ENCODE measurements around the gene CHCHD3.
A peak's percentile ranks its signal among the peaks of the same experiment; 100 is the strongest.

CHCHD3 gene

GRCh38 chr7:132815130-132815529 lies 266.8 kb downstream of the CHCHD3 start:
- no peak for DNase-seq (ENCODE audit: low read depth)

DNA sequence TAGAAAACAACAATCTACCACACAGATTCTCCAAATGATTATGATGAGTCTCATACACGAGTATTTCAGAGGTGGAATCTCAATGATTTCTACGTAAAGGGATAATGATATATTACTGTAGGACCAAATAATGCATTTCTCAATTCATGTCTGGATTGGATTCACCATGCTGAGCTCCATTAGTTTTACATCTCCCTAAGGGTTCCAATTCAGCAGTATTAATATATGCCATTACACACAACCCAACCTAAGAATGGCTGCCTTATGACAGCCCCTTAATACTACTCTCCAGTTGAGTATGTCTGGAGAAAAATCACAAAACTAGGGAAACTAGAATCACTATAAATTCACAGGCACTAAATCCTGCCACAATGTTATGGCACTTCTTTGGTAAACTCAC lies 271.3 kb downstream of the CHCHD3 start:
- DNase-seq (ENCODE audit: low read depth): no peak

GRCh38 chr7:132806834-132807233 lies 275.1 kb downstream of the CHCHD3 start:
- no peak for DNase-seq (ENCODE audit: low read depth)

DNA sequence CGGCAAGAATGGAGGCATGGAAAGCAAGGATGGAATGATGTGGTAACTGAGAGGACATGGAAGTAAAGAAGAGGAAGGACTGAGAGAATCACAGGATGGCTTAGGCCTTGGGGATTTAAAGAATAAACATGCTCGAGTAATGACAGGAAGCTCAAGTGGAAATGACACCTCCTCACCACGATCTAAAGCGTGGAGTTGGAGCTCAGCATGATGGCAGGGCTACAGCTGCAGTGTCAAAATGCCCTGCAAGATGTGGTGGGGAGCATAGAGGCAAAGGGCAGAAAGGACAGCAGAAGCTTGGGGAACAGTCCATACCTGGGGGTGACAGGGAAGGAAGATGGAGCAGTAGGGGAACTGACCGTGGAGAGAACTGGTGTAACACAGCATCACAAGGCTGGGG lies 276.1 kb downstream of the CHCHD3 start:
- DNase-seq (ENCODE audit: low read depth): no peak

- DNase-seq (ENCODE audit: low read depth): no peak
Observed at GRCh38 chr7:132804849-132805485, 276.9 kb downstream of the CHCHD3 start.

DNA sequence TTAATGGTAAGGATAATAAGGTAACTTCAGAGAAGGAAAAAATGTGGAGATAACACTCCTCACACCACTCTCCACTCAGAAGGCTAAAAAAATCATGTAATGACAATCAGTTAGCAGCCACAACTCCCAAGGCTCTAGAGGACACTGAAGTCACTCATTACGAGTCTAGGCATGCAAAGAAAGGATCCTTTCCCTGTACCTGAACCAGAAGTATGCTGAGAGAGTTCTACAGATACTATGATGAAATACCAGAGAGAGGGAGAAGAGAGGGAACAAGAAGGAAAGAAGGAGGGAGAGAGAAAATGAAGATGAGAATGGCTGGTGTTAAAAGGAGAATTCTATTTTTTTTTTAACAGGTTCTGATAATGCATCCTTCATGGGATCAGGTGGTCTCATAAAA lies 281.4 kb downstream of the CHCHD3 start:
- DNase-seq (ENCODE audit: low read depth): no peak

DNA sequence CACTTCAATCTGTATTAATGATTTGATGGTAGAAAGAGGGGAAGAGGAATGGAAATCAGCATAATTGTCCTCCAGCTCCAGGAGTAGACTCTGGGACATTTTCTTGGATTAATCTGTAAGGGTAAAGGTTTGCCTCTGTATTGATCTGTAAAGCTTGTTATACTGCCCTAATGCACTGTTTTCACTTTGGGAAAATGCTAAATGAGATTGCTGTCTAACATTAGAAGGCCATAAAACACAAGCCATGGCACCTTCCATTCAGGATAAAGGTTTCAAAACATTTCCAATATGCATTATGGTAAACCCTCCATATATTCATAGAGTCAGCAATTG lies 282.8 kb downstream of the CHCHD3 start:
- DNase-seq (ENCODE audit: low read depth): no peak

DNA sequence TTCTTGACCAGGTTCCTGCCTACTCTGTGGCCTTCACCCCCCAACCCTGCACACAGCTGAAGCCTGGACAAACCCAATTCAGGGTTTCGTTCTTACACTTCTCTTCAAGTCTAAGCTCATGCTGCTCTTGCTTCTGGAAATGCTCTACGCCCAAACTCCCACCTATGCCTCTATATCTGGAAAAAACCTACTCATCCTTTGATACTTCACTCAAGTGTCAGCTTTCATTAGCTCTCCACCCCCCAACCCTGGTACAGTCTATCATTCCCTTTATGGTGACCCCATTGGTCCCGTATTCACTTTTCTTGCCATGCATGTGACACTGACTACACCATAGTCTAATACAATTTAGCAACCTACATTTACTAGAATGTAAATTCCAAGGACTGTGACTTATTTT lies 284.7 kb downstream of the CHCHD3 start:
- no peak for DNase-seq (ENCODE audit: low read depth)

DNA sequence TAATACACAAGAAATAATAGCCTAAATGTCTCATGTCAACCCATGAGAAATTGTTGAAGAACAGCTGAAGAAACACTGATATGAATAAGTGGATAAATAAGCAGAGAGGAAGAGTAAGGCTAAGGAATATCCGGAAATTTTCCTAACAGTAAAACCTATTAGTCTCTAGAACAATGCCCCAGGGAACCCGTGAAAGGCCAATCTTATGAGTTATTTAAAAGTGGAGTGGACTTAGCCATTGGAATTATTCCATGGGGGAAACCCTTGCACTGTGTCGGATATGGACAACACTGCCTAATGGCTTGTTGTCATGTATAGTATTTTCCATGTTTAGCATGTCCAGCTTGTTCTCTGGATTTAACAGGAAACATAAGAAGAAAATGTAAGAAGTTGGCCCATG lies 288.4 kb downstream of the CHCHD3 start:
- no peak for DNase-seq (ENCODE audit: low read depth)

GRCh38 chr7:132791036-132791435 lies 290.9 kb downstream of the CHCHD3 start:
- DNase-seq (ENCODE audit: low read depth): no peak

GRCh38 chr7:132790104-132790503 lies 291.8 kb downstream of the CHCHD3 start:
- DNase-seq (ENCODE audit: low read depth): no peak

- no peak for DNase-seq (ENCODE audit: low read depth)
Observed at GRCh38 chr7:132789281-132789680, 292.6 kb downstream of the CHCHD3 start.

GRCh38 chr7:132785870-132786269 lies 296.0 kb downstream of the CHCHD3 start:
- no peak for DNase-seq (ENCODE audit: low read depth)

- no peak for DNase-seq (ENCODE audit: low read depth)
Observed at GRCh38 chr7:132784406-132784805, 297.5 kb downstream of the CHCHD3 start.

- peak; percentile 47 for DNase-seq (ENCODE audit: low read depth)
Observed at GRCh38 chr7:132783824-132784223, 298.1 kb downstream of the CHCHD3 start.

DNA sequence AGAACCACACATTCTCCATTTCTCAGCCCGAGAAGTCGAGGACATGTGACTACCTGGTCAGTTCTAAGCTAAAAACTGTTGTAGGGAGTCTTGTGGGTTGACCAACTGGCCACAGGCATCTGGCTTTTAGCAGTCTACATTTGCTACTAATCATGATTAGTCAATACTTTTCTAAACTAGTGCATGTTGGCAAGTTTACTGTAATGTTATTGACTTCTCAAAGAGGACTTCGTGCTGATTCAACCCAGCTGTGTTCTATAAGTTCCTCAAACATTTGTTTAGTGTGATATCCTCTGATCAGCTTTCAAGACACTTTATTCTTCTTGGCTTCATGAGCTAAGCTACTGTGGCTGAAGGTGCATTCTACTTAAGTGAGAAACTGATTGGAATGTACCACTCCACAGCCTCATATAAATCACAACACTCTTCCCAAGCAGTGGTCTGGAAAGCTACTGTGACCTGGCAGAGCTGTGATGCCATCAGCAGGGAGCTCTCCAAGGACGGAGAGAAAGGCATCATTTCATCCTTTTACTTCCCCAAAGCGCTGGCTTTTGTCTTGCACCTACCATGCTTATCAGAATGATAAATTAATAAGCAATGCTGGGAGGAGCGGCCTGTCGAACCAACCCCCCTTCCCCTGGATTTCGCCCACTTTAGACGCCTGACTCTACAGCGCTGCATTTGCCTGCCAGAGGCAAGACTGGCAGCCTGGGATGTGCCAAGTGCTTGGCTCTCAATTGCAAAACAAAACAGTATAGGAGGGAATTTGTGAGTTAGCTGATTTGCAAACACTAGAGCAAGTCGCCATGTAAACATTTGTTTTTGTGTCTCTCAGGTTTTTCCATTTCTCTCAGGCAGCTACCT lies 298.9 kb downstream of the CHCHD3 start:
- DNase-seq (ENCODE audit: low read depth): peak; percentile 49

DNA sequence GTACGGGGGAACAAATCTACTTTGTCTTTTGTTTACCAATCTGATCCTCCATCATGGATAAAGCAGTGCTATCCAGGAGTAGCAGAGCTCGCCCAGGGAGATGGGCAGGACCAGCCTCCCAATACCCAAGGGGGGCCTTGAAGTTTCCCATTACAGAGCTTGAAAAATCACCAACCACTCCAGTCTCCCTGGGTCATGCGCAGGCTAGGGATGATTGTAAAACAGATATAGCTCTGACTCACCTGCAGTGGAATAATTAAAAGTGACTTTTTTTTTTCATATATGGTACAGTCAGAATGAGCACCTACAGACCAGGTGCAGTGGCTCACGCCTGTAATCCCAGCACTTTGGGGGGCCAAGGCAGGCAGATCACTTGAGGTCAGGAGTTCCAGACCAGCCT lies 301.1 kb downstream of the CHCHD3 start:
- no peak for DNase-seq (ENCODE audit: low read depth)

GRCh38 chr7:132779164-132779563 lies 302.7 kb downstream of the CHCHD3 start:
- no peak for DNase-seq (ENCODE audit: low read depth)

DNA sequence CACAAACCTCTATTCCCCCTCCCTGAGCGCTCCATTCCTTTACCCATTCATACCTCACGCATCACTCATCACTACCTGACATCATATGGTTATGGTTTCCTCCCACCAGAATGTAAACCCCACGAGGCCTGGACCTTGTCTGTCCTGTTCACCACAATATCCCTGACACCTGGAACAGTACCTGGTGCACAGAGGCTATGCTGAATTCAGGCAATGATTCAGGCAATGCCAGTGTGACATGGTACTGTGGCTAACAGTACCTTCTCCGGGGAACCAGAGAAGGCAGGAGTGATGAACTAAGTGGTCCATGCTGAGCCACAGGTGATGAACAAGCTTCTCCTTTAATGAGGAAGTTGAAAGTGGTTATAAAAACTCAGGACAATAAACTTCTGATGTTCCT lies 303.1 kb downstream of the CHCHD3 start:
- no peak for DNase-seq (ENCODE audit: low read depth)

DNA sequence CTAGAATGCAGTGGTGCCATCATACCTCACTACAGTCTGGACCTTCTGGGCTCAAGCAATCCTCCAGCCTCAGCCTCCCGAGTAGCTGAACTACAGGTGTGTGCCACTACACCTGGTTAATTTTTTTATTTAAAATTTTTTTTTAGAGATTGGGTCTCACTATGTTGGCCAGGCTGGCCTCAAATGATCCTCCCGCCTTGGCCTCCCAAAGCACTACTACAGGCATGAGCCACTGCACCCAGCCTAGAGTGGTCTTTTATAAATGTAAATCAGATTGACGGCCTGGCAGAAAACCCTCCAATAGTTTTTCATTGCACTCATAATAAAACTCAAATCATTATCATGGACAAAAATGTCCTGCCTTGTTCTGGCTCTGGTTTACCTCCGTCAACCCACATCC lies 303.9 kb downstream of the CHCHD3 start:
- DNase-seq (ENCODE audit: low read depth): no peak

GRCh38 chr7:132777414-132777813 lies 304.5 kb downstream of the CHCHD3 start:
- DNase-seq (ENCODE audit: low read depth): no peak

- no peak for DNase-seq (ENCODE audit: low read depth)
Observed at GRCh38 chr7:132776048-132776620, 305.8 kb downstream of the CHCHD3 start.

GRCh38 chr7:132773527-132773956 lies 308.3 kb downstream of the CHCHD3 start:
- peak; percentile 69 for DNase-seq (ENCODE audit: low read depth)
